Left lobe of liver (tissue), 2 donors: Measurements from ENCODE around the gene NUP160. TPM values are rescaled to one million over a fixed set of nuclear protein-coding genes. Genes with fewer than 3 reads are reported as not detected.
"Not testable (repeated sequence)": the region's sequence is repeated elsewhere in the genome, so short reads cannot be mapped to it uniquely, and the experiment has no call there.

Source experiments
- ATAC-seq: fragments of 200-7000 bp; cut with Tn5 transposase; one replicate; pipeline ENCODE4 v1.9.1; 2020; ENCODE audit warnings: mild to moderate bottlenecking, moderate library complexity
- DNase-seq: peaks from one replicate; pipeline ENCODE4 v3.0.0-alpha.2; 2020; ENCODE audit warnings: low spot score
- total RNA-seq: library from RNA; stranded (reverse); gene quantifications from one replicate; pipeline ENCODE4 v1.2.1, GENCODE V29; 2021
- donor health status: DM: no; HTN: no; CAD: no; lungs with moderate emphysema.
- donor health status: DM: no; HTN: yes; CAD: no.

Gene NUP160
- total RNA-seq, 1 donor from 2014 or later: 12.6 TPM

GRCh38 chr11:47791774-47792430 lies 56.2 kb downstream of the NUP160 start:
- ATAC-seq: no peak
- DNase-seq: no peak

- not testable (repeated sequence) for DNase-seq, ATAC-seq
Measured at GRCh38 chr11:47790017-47790416, 58.1 kb downstream of the NUP160 start.

- ATAC-seq (no peak), DNase-seq (no peak)
Measured at GRCh38 chr11:47788181-47788580, 60.0 kb downstream of the NUP160 start.

- DNase-seq: no peak
- ATAC-seq: no peak
Measured at GRCh38 chr11:47786373-47786772, 61.8 kb downstream of the NUP160 start.

- no peak for DNase-seq
- ATAC-seq: no peak
Measured at GRCh38 chr11:47784785-47785381, 63.3 kb downstream of the NUP160 start.

GRCh38 chr11:47783087-47783610 lies 65.0 kb downstream of the NUP160 start:
- ATAC-seq: no peak
- DNase-seq: no peak

GRCh38 chr11:47778878-47779483 lies 69.2 kb downstream of the NUP160 start:
- ATAC-seq (no peak), DNase-seq (no peak)

GRCh38 chr11:47775240-47775869 lies 72.8 kb downstream of the NUP160 start:
- ATAC-seq: no peak

GRCh38 chr11:47773882-47774281 lies 74.3 kb downstream of the NUP160 start:
- DNase-seq (no peak), ATAC-seq (no peak)

More at GRCh38 chr11:47775240-47775869, 72.8 kb downstream of the NUP160 start:
- DNase-seq: no peak

- not testable (repeated sequence) for ATAC-seq, DNase-seq
Measured at GRCh38 chr11:47769556-47769955, 78.6 kb downstream of the NUP160 start.

- peak; percentile 49 for DNase-seq
- ATAC-seq: peak; percentile 5
Measured at GRCh38 chr11:47768101-47768612, 80.0 kb downstream of the NUP160 start.

- DNase-seq: peak; percentile 71
- ATAC-seq: peak; percentile 61
Measured at GRCh38 chr11:47766509-47767227, 81.5 kb downstream of the NUP160 start.

GRCh38 chr11:47765086-47765485 lies 83.1 kb downstream of the NUP160 start:
- ATAC-seq (no peak), DNase-seq (no peak)

- ATAC-seq, DNase-seq: not testable (repeated sequence)
Measured at GRCh38 chr11:47759291-47759690, 88.9 kb downstream of the NUP160 start.

- no peak for ATAC-seq
- no peak for DNase-seq
Measured at GRCh38 chr11:47756208-47756607, 91.9 kb downstream of the NUP160 start.

- no peak for ATAC-seq
- no peak for DNase-seq
Measured at GRCh38 chr11:47750725-47751124, 97.4 kb downstream of the NUP160 start.

- not testable (repeated sequence) for ATAC-seq, DNase-seq
Measured at GRCh38 chr11:47742494-47742893, 105.7 kb downstream of the NUP160 start.

- not testable (repeated sequence) for ATAC-seq, DNase-seq
Measured at GRCh38 chr11:47737817-47738216, 110.3 kb downstream of the NUP160 start.

GRCh38 chr11:47732271-47732670 lies 115.9 kb downstream of the NUP160 start:
- no peak for ATAC-seq
- DNase-seq: no peak

GRCh38 chr11:47731475-47731874 lies 116.7 kb downstream of the NUP160 start:
- DNase-seq: no peak
- ATAC-seq: no peak
